Hepatocyte (in vitro differentiated cells): ENCODE measurements around the gene ALDH2. TPM values are rescaled to one million over a fixed set of nuclear protein-coding genes. Genes with fewer than 3 reads are reported as not detected.
"Not testable (repeated sequence)": the region's sequence is repeated elsewhere in the genome, so short reads cannot be mapped to it uniquely, and the experiment has no call there.

Experiments used
- DNase-seq: peaks from one replicate; pipeline ENCODE4 v3.0.0-alpha.2; 2016; ENCODE audit warnings: low spot score
- H2AFZ ChIP-seq: fragments of 200-600 bp; sonication (generic); 2 replicates; pipeline ENCODE4 v1.6.0; 2016; ENCODE audit warnings: antibody characterized with exemption, mild to moderate bottlenecking
- H3K27ac ChIP-seq: fragments of 200-600 bp; sonication (generic); 2 replicates; pipeline ENCODE4 v1.5.1; 2016; ENCODE audit warnings: mild to moderate bottlenecking
- H3K27me3 ChIP-seq: fragments of 200-600 bp; sonication (generic); 2 replicates; pipeline ENCODE4 v1.6.1; 2016
- H3K36me3 ChIP-seq: fragments of 200-600 bp; sonication (generic); replicated peaks from 2 replicates; pipeline ENCODE4 v1.5.1; 2016; ENCODE audit warnings: low read depth; ENCODE audit not compliant: insufficient read depth
- H3K4me1 ChIP-seq: fragments of 200-600 bp; sonication (generic); 2 replicates; pipeline ENCODE4 v1.5.1; 2016; ENCODE audit warnings: mild to moderate bottlenecking, moderate library complexity; ENCODE audit not compliant: insufficient read depth
- H3K4me2 ChIP-seq: fragments of 200-600 bp; sonication (generic); 2 replicates; pipeline ENCODE4 v1.6.0; 2016
- H3K4me3 ChIP-seq: fragments of 200-600 bp; sonication (generic); 2 replicates; pipeline ENCODE4 v1.5.1; 2016; ENCODE audit warnings: mild to moderate bottlenecking
- H3K79me2 ChIP-seq: fragments of 200-600 bp; sonication (generic); 2 replicates; pipeline ENCODE4 v1.6.0; 2017; ENCODE audit warnings: mild to moderate bottlenecking
- H3K9me2 ChIP-seq: fragments of 200-600 bp; sonication (generic); replicated peaks from 2 replicates; pipeline ENCODE4 v1.6.0; 2017; ENCODE audit warnings: mild to moderate bottlenecking; ENCODE audit not compliant: insufficient read depth
- H3K9me3 ChIP-seq: fragments of 200-600 bp; sonication (generic); 2 replicates; pipeline ENCODE4 v1.5.1; 2016; ENCODE audit warnings: low read depth, mild to moderate bottlenecking
- H4K20me1 ChIP-seq: fragments of 200-600 bp; sonication (generic); 2 replicates; pipeline ENCODE4 v1.6.0; 2016; ENCODE audit warnings: mild to moderate bottlenecking; ENCODE audit not compliant: insufficient read depth, poor library complexity, severe bottlenecking
- CTCF ChIP-seq: fragments of 200-600 bp; sonication (generic); IDR thresholded peaks from 2 replicates; pipeline ENCODE4 v1.5.1; 2016; ENCODE audit warnings: antibody characterized with exemption, mild to moderate bottlenecking; ENCODE audit not compliant: poor library complexity
- EZH2 ChIP-seq: fragments of 200-600 bp; sonication (generic); IDR thresholded peaks from 2 replicates; pipeline ENCODE4 v1.6.1; 2016; ENCODE audit warnings: antibody characterized with exemption, mild to moderate bottlenecking, borderline replicate concordance
- EZH2phosphoT487 ChIP-seq: fragments of 200-600 bp; sonication (generic); IDR thresholded peaks from one replicate; pipeline ENCODE4 v1.6.1; 2018; ENCODE audit warnings: antibody characterized with exemption, mild to moderate bottlenecking, low read depth, moderate library complexity; ENCODE audit not compliant: unreplicated experiment, severe bottlenecking
- WGBS: methylation state at CpG from one replicate; pipeline ENCODE4 v1.1.6; 2016; ENCODE audit warnings: low lambda C conversion rate; ENCODE audit errors: missing lambda C conversion rate; 5-methylcytosine and 5-hydroxymethylcytosine counted together
- polyA plus RNA-seq: library from polyadenylated mRNA; unstranded; fragments of >200 nt; fragmentation: Nextera tagmentation; extraction: Ambion mirVana; gene quantifications from 2 replicates; pipeline ENCODE4 v1.2.1, GENCODE V29; 2016
- total RNA-seq: library from RNA; depleted of rRNA; stranded (reverse); fragments of >200 nt; gene quantifications from 2 replicates; pipeline ENCODE4 v1.2.3, GENCODE V29; 2014

Gene ALDH2
- total and polyA plus RNA-seq, 2 experiments from 2014 or later: 126 to 203 TPM

DNA sequence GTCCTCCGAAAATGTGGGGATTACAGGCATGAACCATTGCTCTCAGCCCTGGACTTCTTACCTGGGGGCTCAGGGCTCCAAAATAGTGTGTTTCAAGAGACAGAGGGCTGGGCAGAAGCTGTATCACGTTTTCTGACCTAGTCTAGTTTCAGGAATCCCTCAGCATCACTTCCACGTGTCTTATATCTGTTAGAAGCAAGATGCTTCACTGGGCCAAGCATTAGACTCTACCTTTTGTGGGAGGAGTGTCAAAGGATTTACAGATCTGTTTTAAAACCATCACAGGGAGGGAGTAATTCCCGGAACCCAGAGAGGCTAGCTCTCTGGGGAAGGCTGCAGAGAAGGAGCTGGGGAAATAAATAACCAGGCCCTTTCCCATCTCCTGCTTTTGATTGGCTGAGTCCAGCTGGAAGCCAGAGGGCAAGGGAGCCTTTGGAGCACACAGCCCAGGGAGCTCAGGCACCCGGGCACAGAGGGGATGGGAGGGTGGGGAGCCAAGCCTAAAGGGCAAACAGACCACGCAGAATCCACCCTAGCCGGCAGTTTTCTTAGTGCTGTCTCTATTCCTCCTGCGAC is 33.3 kb upstream of the ALDH2 start:
- Histone ChIP-seq H3K4me3 (no peak overlapping the region), H3K36me3 (no peaks in the 10 kb centered on the region), H3K4me1 (no peaks in the 10 kb centered on the region), H3K27ac (no peak overlapping the region), H3K9me2 (no peaks in the 10 kb centered on the region), H3K4me2 (no peak overlapping the region), H3K27me3 (no peaks in the 10 kb centered on the region), H4K20me1 (no peaks in the 10 kb centered on the region), H2AFZ (no peak overlapping the region), H3K9me3 (no peaks in the 10 kb centered on the region), H3K79me2 (no peaks in the 10 kb centered on the region)
- WGBS: 85% methylated on average over 8 of the region's 8 CpGs
- TF ChIP-seq EZH2phosphoT487 (no peak), CTCF (no peak), EZH2 (no peak)
- DNase-seq: no peak

- not testable (repeated sequence) for H3K9me2 ChIP-seq, H4K20me1 ChIP-seq, H3K9me3 ChIP-seq, H3K27me3 ChIP-seq, H3K4me3 ChIP-seq, H3K4me1 ChIP-seq, H2AFZ ChIP-seq, H3K79me2 ChIP-seq, DNase-seq, H3K4me2 ChIP-seq, H3K36me3 ChIP-seq, H3K27ac ChIP-seq
- 94% methylated on average over 9 of the region's 9 CpGs for WGBS
These were observed 27.2 kb upstream of the ALDH2 start for GRCh38 chr12:111739524-111739923.

- H3K4me3 ChIP-seq: no peak overlapping the region
- peak; percentile 24 for DNase-seq
- H4K20me1 ChIP-seq: no peaks in the 10 kb centered on the region
- no peaks in the 10 kb centered on the region for H3K79me2 ChIP-seq
- H3K9me3 ChIP-seq: no peaks in the 10 kb centered on the region
- H3K36me3 ChIP-seq: no peaks in the 10 kb centered on the region
- H3K4me2 ChIP-seq: no peak overlapping the region
- no peaks in the 10 kb centered on the region for H3K9me2 ChIP-seq
- WGBS: 32% methylated on average over 4 of the region's 4 CpGs
- TF ChIP-seq CTCF (no peak), EZH2phosphoT487 (no peak), EZH2 (no peak)
- no peaks in the 10 kb centered on the region for H3K27me3 ChIP-seq
- H3K27ac ChIP-seq: peak overlapping the region; percentile 2
- peaks cover 9% of the 10 kb centered on the region for H3K4me1 ChIP-seq
- H2AFZ ChIP-seq: no peak overlapping the region
These were observed 25.4 kb upstream of the ALDH2 start for GRCh38 chr12:111741235-111741812.

- H3K4me2 ChIP-seq: no peak overlapping the region
- 60% methylated on average over 4 of the region's 4 CpGs for WGBS
- H3K79me2 ChIP-seq: no peaks in the 10 kb centered on the region
- no peak overlapping the region for H3K27ac ChIP-seq
- no peaks in the 10 kb centered on the region for H3K9me3 ChIP-seq
- TF ChIP-seq CTCF (no peak), EZH2 (no peak), EZH2phosphoT487 (no peak)
- H3K9me2 ChIP-seq: no peaks in the 10 kb centered on the region
- no peaks in the 10 kb centered on the region for H3K27me3 ChIP-seq
- H3K4me1 ChIP-seq: peaks cover 9% of the 10 kb centered on the region
- DNase-seq: no peak
- H2AFZ ChIP-seq: no peak overlapping the region
- H3K36me3 ChIP-seq: no peaks in the 10 kb centered on the region
- no peak overlapping the region for H3K4me3 ChIP-seq
- H4K20me1 ChIP-seq: no peaks in the 10 kb centered on the region
These were observed 21.5 kb upstream of the ALDH2 start for GRCh38 chr12:111745211-111745610.
